ENCODE data around the gene CDKAL1. TPM values are rescaled to one million over a fixed set of nuclear protein-coding genes. Genes with fewer than 3 reads are reported as not detected.

CDKAL1 gene
- total and polyA plus RNA-seq, 2 of the 8 experiments (the other 6 are each of a cell fraction or from before 2014, with no cell fraction given): 8.4 to 24.6 TPM

DNA sequence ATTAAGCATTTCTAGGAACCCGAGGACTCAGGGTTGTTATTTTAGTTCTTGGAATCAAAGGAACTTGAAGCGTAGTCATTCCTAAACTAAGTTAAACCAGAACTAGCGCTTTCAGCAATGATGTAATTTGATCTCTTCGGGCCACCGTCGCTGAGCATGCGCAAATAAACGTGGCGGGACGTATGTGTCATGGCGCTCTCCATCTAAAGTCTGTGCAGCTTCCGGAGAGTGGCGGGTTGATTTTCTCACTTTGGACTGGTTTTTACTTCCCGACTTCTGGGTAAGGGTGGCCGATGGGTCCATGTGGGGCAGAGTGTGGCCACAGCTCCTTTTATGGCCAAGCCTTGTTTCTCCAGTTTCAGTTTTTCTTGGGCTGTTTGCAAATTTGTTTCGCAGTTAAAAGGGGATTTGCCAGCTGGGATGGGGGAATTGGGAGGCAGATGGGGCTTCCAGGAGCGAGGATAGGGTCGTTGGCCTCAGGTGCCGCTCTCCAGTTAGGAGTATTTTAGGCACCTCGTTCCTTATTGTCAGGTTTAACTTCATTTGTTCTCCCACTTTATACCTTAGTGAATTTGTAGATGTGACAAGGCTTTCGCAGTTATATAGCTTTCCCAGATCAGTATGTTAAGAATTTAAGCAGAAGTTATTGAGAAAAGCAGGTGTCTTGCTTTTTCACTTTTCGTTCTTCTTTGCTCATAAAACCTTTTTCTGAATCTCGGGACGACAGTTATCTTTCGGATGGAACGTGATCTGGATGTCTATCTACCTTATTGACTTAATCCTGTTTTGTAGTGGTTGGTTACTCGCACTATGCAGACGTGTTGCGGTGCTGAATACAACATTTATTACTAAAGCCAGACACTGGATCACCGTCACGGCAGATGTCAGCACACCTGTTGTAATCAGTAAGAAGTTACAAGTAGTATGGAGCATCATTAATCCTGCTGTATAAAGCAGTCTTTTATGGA, at the start of gene CDKAL1 (continued):
- TF ChIP-seq, protein P1, sequence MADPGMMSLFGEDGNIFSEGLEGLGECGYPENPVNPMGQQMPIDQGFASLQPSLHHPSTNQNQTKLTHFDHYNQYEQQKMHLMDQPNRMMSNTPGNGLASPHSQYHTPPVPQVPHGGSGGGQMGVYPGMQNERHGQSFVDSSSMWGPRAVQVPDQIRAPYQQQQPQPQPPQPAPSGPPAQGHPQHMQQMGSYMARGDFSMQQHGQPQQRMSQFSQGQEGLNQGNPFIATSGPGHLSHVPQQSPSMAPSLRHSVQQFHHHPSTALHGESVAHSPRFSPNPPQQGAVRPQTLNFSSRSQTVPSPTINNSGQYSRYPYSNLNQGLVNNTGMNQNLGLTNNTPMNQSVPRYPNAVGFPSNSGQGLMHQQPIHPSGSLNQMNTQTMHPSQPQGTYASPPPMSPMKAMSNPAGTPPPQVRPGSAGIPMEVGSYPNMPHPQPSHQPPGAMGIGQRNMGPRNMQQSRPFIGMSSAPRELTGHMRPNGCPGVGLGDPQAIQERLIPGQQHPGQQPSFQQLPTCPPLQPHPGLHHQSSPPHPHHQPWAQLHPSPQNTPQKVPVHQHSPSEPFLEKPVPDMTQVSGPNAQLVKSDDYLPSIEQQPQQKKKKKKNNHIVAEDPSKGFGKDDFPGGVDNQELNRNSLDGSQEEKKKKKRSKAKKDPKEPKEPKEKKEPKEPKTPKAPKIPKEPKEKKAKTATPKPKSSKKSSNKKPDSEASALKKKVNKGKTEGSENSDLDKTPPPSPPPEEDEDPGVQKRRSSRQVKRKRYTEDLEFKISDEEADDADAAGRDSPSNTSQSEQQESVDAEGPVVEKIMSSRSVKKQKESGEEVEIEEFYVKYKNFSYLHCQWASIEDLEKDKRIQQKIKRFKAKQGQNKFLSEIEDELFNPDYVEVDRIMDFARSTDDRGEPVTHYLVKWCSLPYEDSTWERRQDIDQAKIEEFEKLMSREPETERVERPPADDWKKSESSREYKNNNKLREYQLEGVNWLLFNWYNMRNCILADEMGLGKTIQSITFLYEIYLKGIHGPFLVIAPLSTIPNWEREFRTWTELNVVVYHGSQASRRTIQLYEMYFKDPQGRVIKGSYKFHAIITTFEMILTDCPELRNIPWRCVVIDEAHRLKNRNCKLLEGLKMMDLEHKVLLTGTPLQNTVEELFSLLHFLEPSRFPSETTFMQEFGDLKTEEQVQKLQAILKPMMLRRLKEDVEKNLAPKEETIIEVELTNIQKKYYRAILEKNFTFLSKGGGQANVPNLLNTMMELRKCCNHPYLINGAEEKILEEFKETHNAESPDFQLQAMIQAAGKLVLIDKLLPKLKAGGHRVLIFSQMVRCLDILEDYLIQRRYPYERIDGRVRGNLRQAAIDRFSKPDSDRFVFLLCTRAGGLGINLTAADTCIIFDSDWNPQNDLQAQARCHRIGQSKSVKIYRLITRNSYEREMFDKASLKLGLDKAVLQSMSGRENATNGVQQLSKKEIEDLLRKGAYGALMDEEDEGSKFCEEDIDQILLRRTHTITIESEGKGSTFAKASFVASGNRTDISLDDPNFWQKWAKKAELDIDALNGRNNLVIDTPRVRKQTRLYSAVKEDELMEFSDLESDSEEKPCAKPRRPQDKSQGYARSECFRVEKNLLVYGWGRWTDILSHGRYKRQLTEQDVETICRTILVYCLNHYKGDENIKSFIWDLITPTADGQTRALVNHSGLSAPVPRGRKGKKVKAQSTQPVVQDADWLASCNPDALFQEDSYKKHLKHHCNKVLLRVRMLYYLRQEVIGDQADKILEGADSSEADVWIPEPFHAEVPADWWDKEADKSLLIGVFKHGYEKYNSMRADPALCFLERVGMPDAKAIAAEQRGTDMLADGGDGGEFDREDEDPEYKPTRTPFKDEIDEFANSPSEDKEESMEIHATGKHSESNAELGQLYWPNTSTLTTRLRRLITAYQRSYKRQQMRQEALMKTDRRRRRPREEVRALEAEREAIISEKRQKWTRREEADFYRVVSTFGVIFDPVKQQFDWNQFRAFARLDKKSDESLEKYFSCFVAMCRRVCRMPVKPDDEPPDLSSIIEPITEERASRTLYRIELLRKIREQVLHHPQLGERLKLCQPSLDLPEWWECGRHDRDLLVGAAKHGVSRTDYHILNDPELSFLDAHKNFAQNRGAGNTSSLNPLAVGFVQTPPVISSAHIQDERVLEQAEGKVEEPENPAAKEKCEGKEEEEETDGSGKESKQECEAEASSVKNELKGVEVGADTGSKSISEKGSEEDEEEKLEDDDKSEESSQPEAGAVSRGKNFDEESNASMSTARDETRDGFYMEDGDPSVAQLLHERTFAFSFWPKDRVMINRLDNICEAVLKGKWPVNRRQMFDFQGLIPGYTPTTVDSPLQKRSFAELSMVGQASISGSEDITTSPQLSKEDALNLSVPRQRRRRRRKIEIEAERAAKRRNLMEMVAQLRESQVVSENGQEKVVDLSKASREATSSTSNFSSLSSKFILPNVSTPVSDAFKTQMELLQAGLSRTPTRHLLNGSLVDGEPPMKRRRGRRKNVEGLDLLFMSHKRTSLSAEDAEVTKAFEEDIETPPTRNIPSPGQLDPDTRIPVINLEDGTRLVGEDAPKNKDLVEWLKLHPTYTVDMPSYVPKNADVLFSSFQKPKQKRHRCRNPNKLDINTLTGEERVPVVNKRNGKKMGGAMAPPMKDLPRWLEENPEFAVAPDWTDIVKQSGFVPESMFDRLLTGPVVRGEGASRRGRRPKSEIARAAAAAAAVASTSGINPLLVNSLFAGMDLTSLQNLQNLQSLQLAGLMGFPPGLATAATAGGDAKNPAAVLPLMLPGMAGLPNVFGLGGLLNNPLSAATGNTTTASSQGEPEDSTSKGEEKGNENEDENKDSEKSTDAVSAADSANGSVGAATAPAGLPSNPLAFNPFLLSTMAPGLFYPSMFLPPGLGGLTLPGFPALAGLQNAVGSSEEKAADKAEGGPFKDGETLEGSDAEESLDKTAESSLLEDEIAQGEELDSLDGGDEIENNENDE (IDR thresholded peaks at IDR 0.05; ENCODE audit: insufficient replicate concordance, low read length): no peak
- TF ChIP-seq RNF2 (IDR thresholded peaks at IDR 0.05; ENCODE audit: borderline replicate concordance, low read depth, low read length, missing control alignments, poor library complexity, severe bottlenecking): no peak
- TF ChIP-seq, protein P2, sequence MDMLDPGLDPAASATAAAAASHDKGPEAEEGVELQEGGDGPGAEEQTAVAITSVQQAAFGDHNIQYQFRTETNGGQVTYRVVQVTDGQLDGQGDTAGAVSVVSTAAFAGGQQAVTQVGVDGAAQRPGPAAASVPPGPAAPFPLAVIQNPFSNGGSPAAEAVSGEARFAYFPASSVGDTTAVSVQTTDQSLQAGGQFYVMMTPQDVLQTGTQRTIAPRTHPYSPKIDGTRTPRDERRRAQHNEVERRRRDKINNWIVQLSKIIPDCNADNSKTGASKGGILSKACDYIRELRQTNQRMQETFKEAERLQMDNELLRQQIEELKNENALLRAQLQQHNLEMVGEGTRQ (IDR thresholded peaks at IDR 0.05; ENCODE audit: low read length): no peak
- no peak for TF ChIP-seq NANOG (IDR thresholded peaks at IDR 0.05; ENCODE audit: insufficient read depth, low read depth, low read length, poor library complexity, severe bottlenecking)
- peak; percentile 96 for TF ChIP-seq POLR2AphosphoS5 (IDR thresholded peaks at IDR 0.05; ENCODE audit: low read depth, low read length)
- TF ChIP-seq EP300 (IDR thresholded peaks at IDR 0.05; ENCODE audit: borderline replicate concordance in 1 of 2, low read depth in 2 of 2, low read length in 2 of 2): no peak
- TF ChIP-seq MAFK (IDR thresholded peaks at IDR 0.05; ENCODE audit: low read depth, low read length): no peak

Measured in H1 (cell line).